RWPE2 (cell line): ENCODE data around the gene ARHGAP10.
A peak's percentile ranks its signal among the peaks of the same experiment; 100 is the strongest.

Experiments
- ATAC-seq: fragments of 200-7000 bp; cut with Tn5 transposase; 3 replicates; pipeline ENCODE4 v1.9.1; 2021; ENCODE audit warnings: low read depth
- DNase-seq: peaks from one replicate; pipeline ENCODE4 v3.0.0-alpha.2; 2020; ENCODE audit warnings: low spot score
- H3K27ac ChIP-seq: fragments of 450-650 bp; 2 replicates; pipeline ENCODE4 v1.5.1; 2017; ENCODE audit warnings: mild to moderate bottlenecking; ENCODE audit not compliant: poor library complexity, severe bottlenecking
- H3K27me3 ChIP-seq: fragments of 250-450 bp; sonication (Bioruptor Pico); 2 replicates; pipeline ENCODE4 v1.5.1; 2021; ENCODE audit warnings: mild to moderate bottlenecking, moderate library complexity; ENCODE audit not compliant: insufficient read depth, poor library complexity, severe bottlenecking
- H3K36me3 ChIP-seq: fragments of 250-450 bp; sonication (Bioruptor Pico); 2 replicates; pipeline ENCODE4 v1.5.1; 2020; ENCODE audit warnings: low read depth, mild to moderate bottlenecking, moderate library complexity
- H3K4me1 ChIP-seq: fragments of 250-450 bp; sonication (Bioruptor Pico); 2 replicates; pipeline ENCODE4 v1.5.1; 2021; ENCODE audit warnings: mild to moderate bottlenecking, moderate library complexity; ENCODE audit not compliant: insufficient read depth, poor library complexity, severe bottlenecking
- H3K4me3 ChIP-seq: fragments of 250-450 bp; sonication (Bioruptor Pico); 2 replicates; pipeline ENCODE4 v1.5.1; 2021; ENCODE audit warnings: mild to moderate bottlenecking, moderate library complexity; ENCODE audit not compliant: severe bottlenecking
- H3K9me3 ChIP-seq: fragments of 250-450 bp; sonication (Bioruptor Pico); 2 replicates; pipeline ENCODE4 v1.5.1; 2021; ENCODE audit warnings: mild to moderate bottlenecking, moderate library complexity; ENCODE audit not compliant: severe bottlenecking
- TF ChIP-seq, protein P1 (sequence below): fragments of 450-650 bp; IDR thresholded peaks from one replicate; pipeline ENCODE4 v1.5.1; 2017; ENCODE audit warnings: mild to moderate bottlenecking, moderate library complexity; ENCODE audit not compliant: poor library complexity, severe bottlenecking

The ARHGAP10 gene

DNA sequence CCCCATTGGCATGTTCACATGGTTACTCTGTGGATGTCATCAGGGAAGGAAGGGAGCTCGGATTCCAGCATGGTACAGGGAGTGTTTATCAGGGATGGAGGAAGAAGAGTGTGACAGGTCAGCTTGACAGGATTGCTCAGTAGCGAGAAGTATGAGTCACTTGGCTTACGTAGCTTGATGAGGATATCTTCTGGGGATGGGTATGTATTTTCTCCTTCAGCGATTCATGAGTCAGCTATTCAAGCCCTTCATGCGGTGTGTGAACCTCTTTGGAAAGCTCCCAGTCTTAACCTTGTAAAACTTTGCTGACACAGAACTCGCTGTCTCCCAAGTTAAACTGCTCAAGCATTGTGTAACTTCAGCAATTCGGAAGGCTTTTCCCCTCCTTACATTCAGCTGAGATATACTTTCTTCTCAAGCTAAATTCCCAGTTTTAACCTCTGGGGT, 275.4 kb downstream of the ARHGAP10 start:
- ATAC-seq, result peak; percentile 98
- TF ChIP-seq, protein P1, sequence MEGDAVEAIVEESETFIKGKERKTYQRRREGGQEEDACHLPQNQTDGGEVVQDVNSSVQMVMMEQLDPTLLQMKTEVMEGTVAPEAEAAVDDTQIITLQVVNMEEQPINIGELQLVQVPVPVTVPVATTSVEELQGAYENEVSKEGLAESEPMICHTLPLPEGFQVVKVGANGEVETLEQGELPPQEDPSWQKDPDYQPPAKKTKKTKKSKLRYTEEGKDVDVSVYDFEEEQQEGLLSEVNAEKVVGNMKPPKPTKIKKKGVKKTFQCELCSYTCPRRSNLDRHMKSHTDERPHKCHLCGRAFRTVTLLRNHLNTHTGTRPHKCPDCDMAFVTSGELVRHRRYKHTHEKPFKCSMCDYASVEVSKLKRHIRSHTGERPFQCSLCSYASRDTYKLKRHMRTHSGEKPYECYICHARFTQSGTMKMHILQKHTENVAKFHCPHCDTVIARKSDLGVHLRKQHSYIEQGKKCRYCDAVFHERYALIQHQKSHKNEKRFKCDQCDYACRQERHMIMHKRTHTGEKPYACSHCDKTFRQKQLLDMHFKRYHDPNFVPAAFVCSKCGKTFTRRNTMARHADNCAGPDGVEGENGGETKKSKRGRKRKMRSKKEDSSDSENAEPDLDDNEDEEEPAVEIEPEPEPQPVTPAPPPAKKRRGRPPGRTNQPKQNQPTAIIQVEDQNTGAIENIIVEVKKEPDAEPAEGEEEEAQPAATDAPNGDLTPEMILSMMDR, result no peak
- peak; percentile 66 for DNase-seq
- Histone ChIP-seq H3K4me3 (no peak overlapping the region), H3K9me3 (no peaks in the 10 kb centered on the region), H3K36me3 (no peaks in the 10 kb centered on the region), H3K4me1 (peaks cover 5% of the 10 kb centered on the region), H3K27ac (no peak overlapping the region), H3K27me3 (no peaks in the 10 kb centered on the region)

DNA sequence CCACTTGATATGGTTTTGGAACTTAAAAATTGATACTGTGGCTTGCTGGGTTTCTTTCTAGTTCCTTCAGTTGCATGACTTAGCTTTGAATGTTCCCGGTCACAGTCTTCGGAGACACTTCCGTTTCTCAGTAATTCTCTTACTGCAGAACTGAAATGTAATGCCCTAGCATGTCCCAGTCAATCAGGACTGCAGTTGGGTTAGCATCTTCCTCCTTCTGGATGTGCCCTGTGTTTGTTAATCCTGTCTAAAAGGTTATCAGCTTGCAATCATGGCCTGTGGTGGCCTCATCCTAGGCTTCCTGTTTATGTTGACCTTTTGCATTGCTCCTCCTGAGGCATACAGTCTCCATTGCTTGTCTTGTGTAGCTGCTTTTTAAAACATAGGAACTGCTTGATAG, 275.9 kb downstream of the ARHGAP10 start:
- no peaks in the 10 kb centered on the region for H3K27me3 ChIP-seq
- ATAC-seq (no peak), DNase-seq (no peak)
- H3K27ac ChIP-seq, result no peak overlapping the region
- no peak overlapping the region for H3K4me3 ChIP-seq
- peaks cover 5% of the 10 kb centered on the region for H3K4me1 ChIP-seq
- TF ChIP-seq, protein P1, result no peak
- no peaks in the 10 kb centered on the region for H3K9me3 ChIP-seq
- no peaks in the 10 kb centered on the region for H3K36me3 ChIP-seq

DNA sequence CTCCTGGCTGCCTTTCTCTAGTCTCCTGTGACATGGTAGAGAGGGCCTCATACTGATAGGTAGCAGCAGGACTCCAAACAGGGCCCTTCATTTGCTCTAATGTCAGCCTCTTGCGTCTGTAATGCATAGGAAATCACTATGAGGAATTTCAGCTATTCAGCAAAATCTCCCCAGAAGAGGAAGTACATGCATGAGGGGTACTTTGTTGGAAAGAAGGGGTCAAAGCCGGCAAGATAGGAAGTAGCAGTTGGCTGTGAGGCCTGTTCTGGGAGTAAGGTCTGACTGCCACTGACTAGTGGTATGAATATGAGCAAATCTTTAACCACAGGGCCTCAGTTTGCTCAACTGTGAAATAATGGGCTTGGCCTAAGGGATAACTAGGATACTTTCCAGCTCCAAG, 283.2 kb downstream of the ARHGAP10 start:
- Histone ChIP-seq H3K9me3 (no peaks in the 10 kb centered on the region), H3K4me3 (no peak overlapping the region), H3K4me1 (no peaks in the 10 kb centered on the region), H3K36me3 (no peaks in the 10 kb centered on the region), H3K27ac (no peak overlapping the region), H3K27me3 (no peaks in the 10 kb centered on the region)
- ATAC-seq (no peak), DNase-seq (no peak)
- TF ChIP-seq, protein P1, result no peak

DNA sequence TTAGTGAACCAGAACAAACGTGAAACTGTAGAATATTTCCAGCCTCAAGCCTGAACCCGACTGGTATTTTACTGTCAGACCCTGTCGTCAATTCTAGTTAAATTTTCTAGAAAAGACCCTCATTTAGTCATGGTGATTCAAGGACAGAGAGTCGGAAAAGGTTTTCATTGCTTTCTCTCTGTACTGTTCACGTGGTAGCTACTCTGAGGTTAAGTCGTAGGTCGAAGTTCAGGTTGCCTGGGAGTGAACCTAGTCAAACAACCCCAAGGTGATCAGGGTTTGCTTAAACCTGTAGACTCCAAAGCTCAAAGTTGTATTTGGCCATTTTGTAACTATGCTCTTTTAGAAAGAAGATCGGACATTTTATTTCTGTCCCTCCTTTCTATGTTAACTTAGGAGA, 283.6 kb downstream of the ARHGAP10 start:
- H3K36me3 ChIP-seq, result no peaks in the 10 kb centered on the region
- no peak overlapping the region for H3K4me3 ChIP-seq
- ATAC-seq (no peak), DNase-seq (no peak)
- no peaks in the 10 kb centered on the region for H3K4me1 ChIP-seq
- no peaks in the 10 kb centered on the region for H3K27me3 ChIP-seq
- TF ChIP-seq, protein P1, result no peak
- H3K27ac ChIP-seq, result no peak overlapping the region
- no peaks in the 10 kb centered on the region for H3K9me3 ChIP-seq

DNA sequence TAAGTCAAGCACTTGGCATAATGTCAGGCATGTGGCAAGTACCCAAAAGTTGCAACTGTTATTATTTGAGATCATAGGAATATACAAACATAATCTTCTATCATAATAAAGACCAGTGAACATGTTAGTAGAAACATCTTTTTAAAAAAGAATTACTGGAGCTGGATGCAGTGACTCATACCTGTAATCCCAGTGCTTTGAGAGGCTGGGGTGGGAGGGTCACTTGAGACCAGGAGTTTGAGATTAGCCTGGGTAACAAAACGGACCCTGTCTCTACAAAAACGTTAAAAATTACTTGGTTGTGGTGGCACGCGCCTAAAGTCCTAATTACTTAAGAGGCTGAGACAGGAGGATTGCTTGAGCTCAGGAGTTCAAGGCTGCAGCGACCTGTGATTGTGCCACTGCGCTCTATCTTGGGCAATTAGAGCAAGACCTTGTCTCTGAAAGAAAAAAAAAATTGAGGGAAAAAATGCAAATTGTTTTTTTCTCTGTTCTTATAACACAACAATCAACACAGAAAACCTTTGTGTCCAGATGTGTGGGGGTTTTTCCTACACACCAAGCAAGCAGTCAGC, 284.3 kb downstream of the ARHGAP10 start:
- DNase-seq, result no peak
- Histone ChIP-seq H3K27ac (no peak overlapping the region), H3K4me3 (no peak overlapping the region), H3K4me1 (no peaks in the 10 kb centered on the region), H3K36me3 (no peaks in the 10 kb centered on the region), H3K9me3 (no peaks in the 10 kb centered on the region), H3K27me3 (no peaks in the 10 kb centered on the region)
- ATAC-seq, result no peak
- TF ChIP-seq, protein P1, result no peak
